Suprapubic skin (tissue), 4 donors: ENCODE results near the gene CRYBB2. TPM values are rescaled to one million over a fixed set of nuclear protein-coding genes. Genes with fewer than 3 reads are reported as not detected.
"Not testable (repeated sequence)": the region's sequence is repeated elsewhere in the genome, so short reads cannot be mapped to it uniquely, and the experiment has no call there.

Source experiments
- DNase-seq, 2 donors: peaks; one replicate each; pipeline ENCODE4 v3.0.0-alpha.2; 2019; ENCODE audit warnings: low spot score in 2 of 2
- H3K27ac ChIP-seq: fragments of 200-600 bp; sonication (generic); one replicate; pipeline ENCODE4 v1.5.1; 2019
- H3K27me3 ChIP-seq: fragments of 200-600 bp; sonication (generic); one replicate; pipeline ENCODE4 v1.5.1; 2019
- H3K36me3 ChIP-seq: fragments of 200-600 bp; sonication (generic); one replicate; pipeline ENCODE4 v1.5.1; 2019
- H3K4me1 ChIP-seq: fragments of 200-600 bp; sonication (generic); one replicate; pipeline ENCODE4 v1.5.1; 2019
- H3K4me3 ChIP-seq: fragments of 200-600 bp; sonication (generic); one replicate; pipeline ENCODE4 v1.5.1; 2019; ENCODE audit warnings: mild to moderate bottlenecking
- H3K9me3 ChIP-seq: fragments of 200-600 bp; sonication (generic); one replicate; pipeline ENCODE4 v1.5.1; 2019
- CTCF ChIP-seq, 2 donors: fragments of 200-600 bp in 1 of 2; fragments of 450-650 bp in 1 of 2; sonication (generic) in 1 of 2; IDR thresholded peaks; one replicate each; pipeline ENCODE4 v1.5.1; 2016 to 2019; ENCODE audit warnings: antibody characterized with exemption in 2 of 2, mild to moderate bottlenecking in 1 of 2, moderate library complexity in 1 of 2
- EP300 ChIP-seq: sonication (generic); formaldehyde crosslinking; IDR thresholded peaks from one replicate; pipeline ENCODE4 v1.6.1; 2017; ENCODE audit warnings: antibody characterized with exemption
- POLR2A ChIP-seq, 2 donors: fragments of 450-650 bp; IDR thresholded peaks; one replicate each; pipeline ENCODE4 v1.6.1; 2017; ENCODE audit warnings: antibody characterized with exemption in 2 of 2, mild to moderate bottlenecking in 2 of 2, moderate library complexity in 2 of 2
- POLR2AphosphoS5 ChIP-seq, 3 donors: sonication (generic); formaldehyde crosslinking; IDR thresholded peaks; one replicate each; pipeline ENCODE4 v1.6.1; 2017; ENCODE audit warnings: antibody characterized with exemption in 3 of 3
- WGBS: methylation state at CpG from one replicate; pipeline ENCODE4 v1.1.5; 2018; 5-methylcytosine and 5-hydroxymethylcytosine counted together
- total RNA-seq, 4 donors: library from RNA; depleted of rRNA; stranded (reverse); fragments of >200 nt; gene quantifications; one replicate each; pipeline ENCODE4 v1.1.0, GENCODE V29; 2016

Gene CRYBB2
- total RNA-seq, 4 donors from 2014 or later: 2.0 TPM; not detected in 3

- Histone ChIP-seq H3K9me3 (no peaks in the 10 kb centered on the region), H3K4me1 (peaks cover 6% of the 10 kb centered on the region), H3K27me3 (peaks cover 30% of the 10 kb centered on the region), H3K4me3 (no peak overlapping the region), H3K36me3 (no peaks in the 10 kb centered on the region), H3K27ac (no peak overlapping the region)
- DNase-seq: no peak
- TF ChIP-seq EP300 (no peak), POLR2A (IDR thresholded peaks at IDR 0.05) (no peak), POLR2AphosphoS5 (IDR thresholded peaks at IDR 0.05) (no peak), CTCF (IDR thresholded peaks at IDR 0.05) (no peak)
- 93% methylated on average over 3 of the region's 4 CpGs for WGBS
These were observed 18.1 kb downstream of the CRYBB2 start for GRCh38 chr22:25237503-25237902.

- DNase-seq, H3K27ac ChIP-seq, H3K4me1 ChIP-seq, H3K9me3 ChIP-seq, H3K4me3 ChIP-seq, H3K36me3 ChIP-seq: not testable (repeated sequence)
- H3K27me3 ChIP-seq: peaks cover 30% of the 10 kb centered on the region
- WGBS: 59% methylated on average over 9 of the region's 9 CpGs
These were observed 18.6 kb downstream of the CRYBB2 start for GRCh38 chr22:25238058-25238457.

- WGBS: 40% methylated on average over 1 of the region's 1 CpG
- not testable (repeated sequence) for DNase-seq
These were observed 35.7 kb downstream of the CRYBB2 start for GRCh38 chr22:25255169-25255568.

GRCh38 chr22:25267567-25267966 lies 48.1 kb downstream of the CRYBB2 start:
- H3K4me3 ChIP-seq, H3K27ac ChIP-seq, H3K4me1 ChIP-seq, DNase-seq, H3K9me3 ChIP-seq, H3K36me3 ChIP-seq, H3K27me3 ChIP-seq: not testable (repeated sequence)
- WGBS: 74% methylated on average over 4 of the region's 4 CpGs

More at GRCh38 chr22:25255169-25255568, 35.7 kb downstream of the CRYBB2 start:
- not testable (repeated sequence) for H3K36me3 ChIP-seq, H3K4me1 ChIP-seq, H3K27ac ChIP-seq, H3K9me3 ChIP-seq, H3K27me3 ChIP-seq, H3K4me3 ChIP-seq

GRCh38 chr22:25268902-25269301 lies 49.5 kb downstream of the CRYBB2 start:
- not testable (repeated sequence) for H3K27me3 ChIP-seq, H3K36me3 ChIP-seq, H3K9me3 ChIP-seq, H3K4me3 ChIP-seq, H3K27ac ChIP-seq, DNase-seq, H3K4me1 ChIP-seq
- WGBS: 88% methylated on average over 1 of the region's 1 CpG

- not testable (repeated sequence) for DNase-seq, H3K4me3 ChIP-seq, H3K36me3 ChIP-seq, H3K4me1 ChIP-seq, H3K27ac ChIP-seq, H3K9me3 ChIP-seq, H3K27me3 ChIP-seq
- WGBS: 45% methylated on average over 2 of the region's 2 CpGs
These were observed 50.6 kb downstream of the CRYBB2 start for GRCh38 chr22:25270061-25270460.

- not testable (repeated sequence) for H3K27me3 ChIP-seq, DNase-seq, H3K36me3 ChIP-seq, H3K4me3 ChIP-seq, H3K27ac ChIP-seq, H3K4me1 ChIP-seq, H3K9me3 ChIP-seq
- WGBS: 81% methylated on average over 4 of the region's 4 CpGs
These were observed 53.8 kb downstream of the CRYBB2 start for GRCh38 chr22:25273231-25273630.

- H3K27me3 ChIP-seq, H3K36me3 ChIP-seq, H3K9me3 ChIP-seq, H3K27ac ChIP-seq, H3K4me3 ChIP-seq, H3K4me1 ChIP-seq, DNase-seq: not testable (repeated sequence)
- WGBS: 77% methylated on average over 3 of the region's 3 CpGs
These were observed 54.5 kb downstream of the CRYBB2 start for GRCh38 chr22:25273928-25274327.

GRCh38 chr22:25280118-25280517 lies 60.7 kb downstream of the CRYBB2 start:
- Histone ChIP-seq H3K27me3 (peaks cover 58% of the 10 kb centered on the region), H3K4me1 (peaks cover 11% of the 10 kb centered on the region)
- not testable (repeated sequence) for H3K36me3 ChIP-seq, H3K4me3 ChIP-seq, DNase-seq, H3K27ac ChIP-seq, H3K9me3 ChIP-seq
- WGBS: 71% methylated on average over 2 of the region's 2 CpGs

Other genes starting within 250 kb of the CRYBB2 start
- gene CRYBB3, start 19.8 kb upstream of the CRYBB2 start, total RNA-seq: not detected